Panc1 (cell line): ENCODE data around the gene ARHGEF17. TPM values are rescaled to one million over a fixed set of nuclear protein-coding genes. Genes with fewer than 3 reads are reported as not detected.
A peak's percentile ranks its signal among the peaks of the same experiment; 100 is the strongest.

Experiments
- ATAC-seq: fragments of 200-7000 bp; cut with Tn5 transposase; 2 replicates; pipeline ENCODE4 v1.9.1; 2020; ENCODE audit warnings: mild to moderate bottlenecking, moderate library complexity
- BruUV-seq: library from RNA; stranded (reverse); fragments of 400-500 nt; replicated peaks from 2 replicates; lab custom pipeline; 2021; lab: Mats Ljungman, UMichigan
- CTCF ChIA-PET: fragments of 300-600 bp; sonication (Branson Sonifier 250); formaldehyde crosslinking; loops from one replicate; lab custom pipeline; 2022; ENCODE audit warnings: antibody characterized with exemption; lab: Charles Lee
- POLR2A ChIA-PET: fragments of 300-600 bp; sonication (Branson Sonifier 250); formaldehyde crosslinking; loops from one replicate; lab custom pipeline; 2022; ENCODE audit warnings: antibody characterized with exemption; lab: Charles Lee
- DNase-seq: peaks from one replicate; pipeline ENCODE4 v3.0.0-alpha.2; 2010; ENCODE audit warnings: low read depth, low spot score
- H3K27ac ChIP-seq: 2 replicates; pipeline ENCODE4 v1.5.1; 2011; ENCODE audit warnings: mild to moderate bottlenecking, low read length, inconsistent platforms
- H3K27me3 ChIP-seq: fragments of 200-500 bp; sonication (Bioruptor generic); 2 replicates; pipeline ENCODE4 v1.6.0; 2014; ENCODE audit warnings: low read length, inconsistent platforms; ENCODE audit not compliant: control insufficient read depth, insufficient read depth
- H3K36me3 ChIP-seq: fragments of 200-500 bp; sonication (Bioruptor generic); 2 replicates; pipeline ENCODE4 v1.5.1; 2014; ENCODE audit warnings: inconsistent platforms, mild to moderate bottlenecking, low read length, moderate library complexity; ENCODE audit not compliant: control insufficient read depth, insufficient read depth
- H3K4me1 ChIP-seq: 2 replicates; pipeline ENCODE4 v1.5.1; 2011; ENCODE audit warnings: inconsistent platforms, mild to moderate bottlenecking, low read length, moderate library complexity; ENCODE audit not compliant: control insufficient read depth, insufficient read depth
- H3K4me3 ChIP-seq, 2 experiments: 2 replicates each; pipeline ENCODE4 v1.5.1; 2011 to 2012; ENCODE audit warnings: low read depth in 2 of 2, low read length in 2 of 2, mild to moderate bottlenecking in 2 of 2, inconsistent platforms in 1 of 2, moderate library complexity in 1 of 2
- H3K9me3 ChIP-seq: fragments of 200-500 bp; sonication (Bioruptor generic); 2 replicates; pipeline ENCODE4 v1.5.1; 2014; ENCODE audit warnings: low read depth, mild to moderate bottlenecking, inconsistent platforms, low read length, moderate library complexity; ENCODE audit not compliant: control insufficient read depth, insufficient read depth
- POLR2AphosphoS5 ChIP-seq: IDR thresholded peaks from 2 replicates; pipeline ENCODE4 v1.6.1; 2012; ENCODE audit warnings: mild to moderate bottlenecking, low read depth, low read length, moderate library complexity
- SIN3A ChIP-seq: IDR thresholded peaks from 2 replicates; pipeline ENCODE4 v1.6.1; 2012; ENCODE audit warnings: low read depth, mild to moderate bottlenecking, low read length, moderate library complexity, borderline replicate concordance; ENCODE audit not compliant: insufficient read depth
- TCF7L2 ChIP-seq: IDR thresholded peaks from 2 replicates; pipeline ENCODE4 v1.6.1; 2011; ENCODE audit warnings: mild to moderate bottlenecking, low read depth, low read length, inconsistent platforms
- in situ Hi-C: cut with HindIII; loops from 2 replicates; pipeline ENCODE4 v1.10.0; 2016; ENCODE audit warnings: low sequenced_read_pairs, low pct_unique_long_range_greater_than_20kb
- intact Hi-C: fragments of 100-400 bp; cut with micrococcal nuclease; formaldehyde crosslinking; loops from one replicate; pipeline ENCODE4 v1.10.0; 2022; ENCODE audit not compliant: unreplicated experiment
- total RNA-seq: library from RNA; stranded (reverse); gene quantifications from one replicate; pipeline ENCODE4 v1.2.1, GENCODE V29; 2021; ENCODE audit not compliant: unreplicated experiment
- TF ChIP-seq, protein P1 (sequence below): fragments of 450-650 bp; IDR thresholded peaks from 2 replicates; pipeline ENCODE4 v1.5.1; 2017; ENCODE audit warnings: mild to moderate bottlenecking
- TF ChIP-seq, protein P2 (sequence below), 2 experiments: IDR thresholded peaks; 2 replicates each; pipeline ENCODE4 v1.6.1; 2011 to 2012; ENCODE audit warnings: low read depth in 2 of 2, control low read depth in 1 of 2, low read length in 1 of 2, mild to moderate bottlenecking in 1 of 2, moderate library complexity in 1 of 2; ENCODE audit not compliant: insufficient read depth in 1 of 2

The ARHGEF17 gene
- total RNA-seq, 1 experiment from 2014 or later: 43.2 TPM

DNA sequence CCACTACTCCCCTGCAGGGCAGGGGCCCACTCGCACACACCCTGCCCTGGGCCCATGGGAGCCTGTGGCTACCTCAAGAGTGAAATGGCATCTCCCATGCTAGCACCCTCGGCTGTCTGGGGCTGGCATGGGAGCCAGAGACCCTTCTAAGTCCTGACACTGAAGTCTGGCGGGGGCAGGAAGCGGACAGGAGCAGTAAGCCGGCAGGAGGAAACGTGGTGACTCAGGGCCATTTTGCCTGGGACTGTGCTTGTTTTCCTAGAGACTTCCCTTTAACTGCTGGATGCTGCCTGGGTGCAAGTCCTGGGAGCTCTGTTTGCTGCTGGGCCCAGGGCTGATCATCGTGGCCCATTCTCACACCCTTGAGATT is 84.9 kb downstream of the ARHGEF17 start:
- no peak for DNase-seq
- no peak overlapping the region; the same call in 1 of the 2 replicates for H3K27ac ChIP-seq
- peaks cover 3% of the 10 kb centered on the region; the same call in 1 of the 2 replicates for H3K4me1 ChIP-seq
- ChIA-PET CTCF (interaction anchor here (0.6 to 1.5 kb wide), 12 partner anchors 8 to 141 kb away, joined by 3 to 50 read pairs (median 5); no protein-coding TSS in a partner anchor), POLR2A (interaction anchor here (0.6 to 0.7 kb wide), 2 partner anchors 7 to 1309 kb away, joined by 3 read pairs; no protein-coding TSS in a partner anchor)
- no peak overlapping the region for H3K4me3 ChIP-seq
- ATAC-seq: peak; percentile 15
- no peaks in the 10 kb centered on the region for H3K27me3 ChIP-seq
- no TSS peak for BruUV-seq
- no peaks in the 10 kb centered on the region for H3K9me3 ChIP-seq
- no peak for TF ChIP-seq SIN3A
- TF ChIP-seq, protein P1, sequence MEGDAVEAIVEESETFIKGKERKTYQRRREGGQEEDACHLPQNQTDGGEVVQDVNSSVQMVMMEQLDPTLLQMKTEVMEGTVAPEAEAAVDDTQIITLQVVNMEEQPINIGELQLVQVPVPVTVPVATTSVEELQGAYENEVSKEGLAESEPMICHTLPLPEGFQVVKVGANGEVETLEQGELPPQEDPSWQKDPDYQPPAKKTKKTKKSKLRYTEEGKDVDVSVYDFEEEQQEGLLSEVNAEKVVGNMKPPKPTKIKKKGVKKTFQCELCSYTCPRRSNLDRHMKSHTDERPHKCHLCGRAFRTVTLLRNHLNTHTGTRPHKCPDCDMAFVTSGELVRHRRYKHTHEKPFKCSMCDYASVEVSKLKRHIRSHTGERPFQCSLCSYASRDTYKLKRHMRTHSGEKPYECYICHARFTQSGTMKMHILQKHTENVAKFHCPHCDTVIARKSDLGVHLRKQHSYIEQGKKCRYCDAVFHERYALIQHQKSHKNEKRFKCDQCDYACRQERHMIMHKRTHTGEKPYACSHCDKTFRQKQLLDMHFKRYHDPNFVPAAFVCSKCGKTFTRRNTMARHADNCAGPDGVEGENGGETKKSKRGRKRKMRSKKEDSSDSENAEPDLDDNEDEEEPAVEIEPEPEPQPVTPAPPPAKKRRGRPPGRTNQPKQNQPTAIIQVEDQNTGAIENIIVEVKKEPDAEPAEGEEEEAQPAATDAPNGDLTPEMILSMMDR: no peak
- TF ChIP-seq TCF7L2: no peak
- TF ChIP-seq POLR2AphosphoS5: no peak
- TF ChIP-seq, protein P2, sequence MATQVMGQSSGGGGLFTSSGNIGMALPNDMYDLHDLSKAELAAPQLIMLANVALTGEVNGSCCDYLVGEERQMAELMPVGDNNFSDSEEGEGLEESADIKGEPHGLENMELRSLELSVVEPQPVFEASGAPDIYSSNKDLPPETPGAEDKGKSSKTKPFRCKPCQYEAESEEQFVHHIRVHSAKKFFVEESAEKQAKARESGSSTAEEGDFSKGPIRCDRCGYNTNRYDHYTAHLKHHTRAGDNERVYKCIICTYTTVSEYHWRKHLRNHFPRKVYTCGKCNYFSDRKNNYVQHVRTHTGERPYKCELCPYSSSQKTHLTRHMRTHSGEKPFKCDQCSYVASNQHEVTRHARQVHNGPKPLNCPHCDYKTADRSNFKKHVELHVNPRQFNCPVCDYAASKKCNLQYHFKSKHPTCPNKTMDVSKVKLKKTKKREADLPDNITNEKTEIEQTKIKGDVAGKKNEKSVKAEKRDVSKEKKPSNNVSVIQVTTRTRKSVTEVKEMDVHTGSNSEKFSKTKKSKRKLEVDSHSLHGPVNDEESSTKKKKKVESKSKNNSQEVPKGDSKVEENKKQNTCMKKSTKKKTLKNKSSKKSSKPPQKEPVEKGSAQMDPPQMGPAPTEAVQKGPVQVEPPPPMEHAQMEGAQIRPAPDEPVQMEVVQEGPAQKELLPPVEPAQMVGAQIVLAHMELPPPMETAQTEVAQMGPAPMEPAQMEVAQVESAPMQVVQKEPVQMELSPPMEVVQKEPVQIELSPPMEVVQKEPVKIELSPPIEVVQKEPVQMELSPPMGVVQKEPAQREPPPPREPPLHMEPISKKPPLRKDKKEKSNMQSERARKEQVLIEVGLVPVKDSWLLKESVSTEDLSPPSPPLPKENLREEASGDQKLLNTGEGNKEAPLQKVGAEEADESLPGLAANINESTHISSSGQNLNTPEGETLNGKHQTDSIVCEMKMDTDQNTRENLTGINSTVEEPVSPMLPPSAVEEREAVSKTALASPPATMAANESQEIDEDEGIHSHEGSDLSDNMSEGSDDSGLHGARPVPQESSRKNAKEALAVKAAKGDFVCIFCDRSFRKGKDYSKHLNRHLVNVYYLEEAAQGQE (IDR thresholded peaks at IDR 0.05; ENCODE audit: insufficient read depth in 1 of 2, low read depth in 2 of 2, low read length in 1 of 2): no peak
- in situ Hi-C loops: no loop called here
- intact Hi-C loops: loop anchor here (1.0 to 10.0 kb wide), 2 partner anchors 42 to 88 kb away; partner anchors contain the start of gene ARHGEF17
- H3K36me3 ChIP-seq: no peaks in the 10 kb centered on the region

DNA sequence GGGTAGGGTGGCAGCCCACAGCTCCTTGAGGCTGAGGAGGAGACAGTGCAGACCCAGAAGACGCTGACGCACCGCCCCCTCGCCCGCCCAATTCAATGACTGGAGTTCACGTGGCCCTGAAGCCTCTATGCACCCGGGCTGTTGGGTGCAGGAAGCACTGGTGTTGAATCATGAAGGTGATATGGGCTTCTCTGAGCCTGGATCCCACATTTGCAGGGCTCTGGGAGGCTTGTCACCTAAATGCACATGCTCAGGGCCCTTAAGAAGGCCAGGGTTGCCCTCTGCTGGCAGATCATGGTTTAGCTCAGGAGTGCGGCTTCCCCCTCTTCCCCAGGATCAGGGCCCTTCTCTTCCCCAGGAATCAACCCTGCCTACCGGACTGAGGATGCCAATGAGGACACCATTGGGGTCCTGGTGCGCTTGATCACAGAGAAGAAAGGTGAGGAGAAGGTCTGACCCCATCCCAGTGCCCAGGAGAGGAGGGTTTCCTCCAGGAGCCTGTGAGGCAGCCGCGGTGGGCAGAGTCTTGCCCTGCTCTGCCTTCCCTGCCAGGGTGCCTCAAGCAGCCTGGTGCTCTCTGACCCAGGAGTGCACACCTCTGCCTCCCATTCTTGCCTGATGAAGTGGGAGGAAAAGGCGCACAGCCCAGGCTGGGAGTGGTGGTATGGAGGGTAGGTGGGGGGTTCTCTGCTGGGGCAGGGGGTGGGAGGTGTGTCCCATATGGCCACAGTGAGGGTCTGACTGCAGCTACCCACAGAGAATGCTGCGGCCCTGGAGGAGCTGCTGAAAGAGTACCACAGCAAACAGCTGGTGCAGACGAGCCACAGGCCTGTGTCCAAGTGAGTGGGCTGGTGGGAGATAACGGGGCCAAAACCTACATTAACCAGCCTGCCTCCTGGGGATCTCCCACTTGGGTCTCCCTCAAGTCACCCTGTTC is 85.7 kb downstream of the ARHGEF17 start:
- ChIA-PET POLR2A (interaction anchor here (0.6 to 0.7 kb wide), 2 partner anchors 8 to 1310 kb away, joined by 3 read pairs; no protein-coding TSS in a partner anchor), CTCF (interaction anchor here (0.5 to 1.5 kb wide), 13 partner anchors 9 to 573 kb away, joined by 3 to 50 read pairs (median 5); no protein-coding TSS in a partner anchor)
- ATAC-seq (peak; percentile 89), DNase-seq (peak; percentile 47)
- BruUV-seq: no TSS peak
- H3K4me3 ChIP-seq: no peak overlapping the region
- no peaks in the 10 kb centered on the region for H3K36me3 ChIP-seq
- H3K9me3 ChIP-seq: no peaks in the 10 kb centered on the region
- intact Hi-C loops (loop anchor here (1.0 to 10.0 kb wide), 2 partner anchors 42 to 89 kb away; partner anchors contain the start of gene ARHGEF17), in situ Hi-C loops (no loop called here)
- no peaks in the 10 kb centered on the region for H3K4me1 ChIP-seq
- TF ChIP-seq SIN3A: no peak
- TF ChIP-seq, protein P1: peak; percentile 93
- H3K27me3 ChIP-seq: no peaks in the 10 kb centered on the region
- H3K27ac ChIP-seq: no peak overlapping the region; the same call in 1 of the 2 replicates
